Measurements from ENCODE around the gene BIRC7. TPM values are rescaled to one million over a fixed set of nuclear protein-coding genes. Genes with fewer than 3 reads are reported as not detected.

The BIRC7 gene
- total RNA-seq, 1 donor from 2014 or later = 0.60 TPM

DNA sequence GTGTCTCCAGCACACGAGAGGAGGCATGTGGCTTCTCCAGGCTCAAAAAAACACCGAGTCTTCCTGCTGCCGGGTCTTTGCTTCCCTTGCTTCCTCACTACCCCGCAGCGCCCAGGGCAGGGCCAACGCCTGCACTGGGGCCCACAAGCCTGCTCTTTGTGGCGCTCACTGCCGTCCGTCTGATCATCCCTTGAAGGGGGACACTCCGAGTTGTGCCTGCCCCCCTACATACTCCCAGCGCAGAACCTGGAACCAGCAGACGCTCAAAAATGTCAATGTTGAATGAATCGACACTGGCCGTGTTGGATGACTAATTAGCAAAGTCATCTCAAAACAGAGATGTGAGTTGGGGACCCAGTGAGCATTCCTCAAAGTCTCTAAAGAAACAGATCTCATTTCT lies 28.8 kb downstream of the BIRC7 start:
- DNase-seq (ENCODE audit: low spot score) = no peak

- DNase-seq (ENCODE audit: low spot score) = no peak
These were observed 30.3 kb downstream of the BIRC7 start for GRCh38 chr20:63265891-63266515.

DNA sequence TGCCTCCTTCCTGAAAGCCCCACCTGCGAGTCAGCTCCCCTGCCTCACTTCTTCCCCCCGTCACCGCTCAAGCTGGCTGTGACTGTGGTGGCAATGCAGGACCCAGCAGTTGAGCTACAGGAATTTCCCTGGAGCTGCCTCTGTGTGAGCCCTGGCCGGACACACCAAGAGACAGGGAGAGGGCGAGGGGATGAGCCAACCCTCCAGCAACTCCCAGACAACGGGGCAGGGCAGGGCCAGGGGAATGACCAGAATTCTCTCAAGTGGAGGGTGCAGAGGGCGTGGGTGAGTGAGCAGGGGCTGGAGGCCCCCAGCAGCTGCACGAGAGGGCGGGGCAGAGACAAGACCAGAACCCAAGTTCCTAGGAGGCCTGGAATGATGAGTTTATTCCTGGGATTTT lies 32.0 kb downstream of the BIRC7 start:
- DNase-seq (ENCODE audit: low spot score) = no peak

DNA sequence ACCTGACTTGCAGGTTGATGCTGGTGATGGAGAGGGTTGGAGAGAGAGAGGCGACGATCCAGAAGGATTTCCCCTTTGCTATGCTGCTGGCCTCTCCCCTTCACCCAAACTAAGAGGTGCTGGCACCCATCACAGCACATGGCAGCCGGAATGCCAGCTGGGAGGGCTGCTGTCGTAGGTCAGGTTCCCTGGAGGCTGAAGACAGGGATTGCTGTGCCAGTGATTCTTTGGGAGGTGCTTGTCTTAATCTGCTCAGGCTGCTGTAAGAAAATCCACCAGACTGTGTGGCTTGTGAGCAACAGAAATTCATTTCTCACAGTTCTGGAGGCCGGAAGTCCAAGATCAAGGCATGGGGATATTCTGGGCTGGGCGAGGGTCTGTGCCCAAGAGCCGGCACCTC lies 32.6 kb downstream of the BIRC7 start:
- DNase-seq (ENCODE audit: low spot score) = no peak

DNA sequence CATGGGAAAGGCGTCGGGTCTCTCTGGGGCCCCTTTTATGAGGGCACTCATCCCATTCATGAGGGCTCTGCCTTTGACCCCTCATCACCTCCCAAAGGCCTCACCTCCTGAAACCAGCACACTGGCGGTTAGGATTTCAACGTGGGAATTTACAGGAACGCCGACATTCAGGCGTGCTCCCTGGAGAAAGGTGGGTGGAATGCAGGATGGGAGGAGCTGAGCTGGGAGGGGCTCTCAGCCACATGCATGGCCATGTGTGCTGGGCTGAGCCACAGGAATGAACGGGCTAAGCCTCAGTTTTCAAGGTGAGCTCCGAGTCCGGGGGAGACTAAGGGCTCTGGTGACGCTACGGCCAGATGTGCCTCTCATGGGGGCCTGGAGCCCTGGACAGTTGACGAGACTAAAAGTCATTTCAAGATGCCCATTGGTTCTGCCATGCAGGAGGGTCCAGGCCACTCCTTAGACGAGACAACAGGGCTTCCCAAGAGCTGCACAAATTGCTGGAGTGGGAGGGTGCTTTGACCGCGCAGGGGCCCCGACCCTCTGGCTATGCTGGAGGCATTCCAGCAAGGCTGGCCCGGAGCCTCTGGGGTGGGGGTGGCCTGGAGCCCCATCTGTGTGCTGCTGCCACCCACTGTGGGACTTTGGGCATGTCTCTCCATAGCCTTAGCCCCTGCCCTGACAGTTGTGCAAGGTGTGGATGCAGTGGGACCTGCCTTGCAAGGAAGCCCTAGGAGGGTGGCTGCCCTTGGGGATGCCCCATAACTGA lies 33.1 kb downstream of the BIRC7 start:
- DNase-seq (ENCODE audit: low spot score) = no peak

GRCh38 chr20:63269724-63270123 lies 34.0 kb downstream of the BIRC7 start:
- DNase-seq (ENCODE audit: low spot score) = no peak

GRCh38 chr20:63270606-63271325 lies 35.1 kb downstream of the BIRC7 start:
- DNase-seq (ENCODE audit: low spot score) = no peak

GRCh38 chr20:63272105-63273058 lies 36.7 kb downstream of the BIRC7 start, which contains the start of gene ARFGAP1:
Gene ARFGAP1, plus strand, starts transcription at chr20:63272813. Its CDS starts 2,768 bp downstream, at chr20:63275581.
- peak; percentile 88 for DNase-seq (ENCODE audit: low spot score)

GRCh38 chr20:63273059-63273579 lies 37.4 kb downstream of the BIRC7 start:
- DNase-seq (ENCODE audit: low spot score) = no peak

DNA sequence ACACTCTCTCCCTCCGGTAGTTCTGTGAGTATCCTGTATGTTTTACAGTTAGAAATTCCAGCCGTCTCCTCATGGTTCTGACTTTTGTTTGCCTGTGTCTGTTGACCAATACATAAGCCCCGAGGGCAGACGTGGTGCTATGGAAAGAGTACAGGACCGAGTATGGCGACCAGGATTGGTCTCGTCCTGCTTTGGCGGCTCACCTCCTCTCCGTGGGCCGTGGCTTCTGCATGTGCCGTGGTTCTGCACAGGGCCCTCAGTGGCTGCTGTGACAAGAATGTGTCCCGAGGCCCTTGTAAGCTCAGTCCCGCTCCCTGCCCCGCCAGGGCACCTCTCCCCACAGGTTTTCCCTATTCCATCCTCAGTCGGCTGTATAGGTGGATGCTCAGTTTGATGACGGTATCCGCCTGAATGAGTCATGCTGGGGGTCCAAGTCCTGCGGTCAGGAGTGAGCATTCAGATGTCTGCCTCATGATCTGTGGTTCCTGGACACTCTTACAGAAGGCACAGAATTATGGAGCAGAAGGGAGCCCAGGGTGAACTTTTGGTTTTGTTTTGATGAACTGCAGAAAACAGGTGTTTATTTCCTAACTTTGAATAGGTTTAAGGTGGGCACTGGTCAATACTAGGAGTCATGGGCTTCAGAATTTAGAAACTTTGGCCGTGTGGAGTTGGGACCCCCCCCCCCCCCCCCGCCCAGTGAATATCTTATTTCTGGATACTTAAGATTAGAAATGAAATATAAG lies 38.1 kb downstream of the BIRC7 start:
- DNase-seq (ENCODE audit: low spot score) = no peak

- DNase-seq (ENCODE audit: low spot score) = no peak
These were observed 38.9 kb downstream of the BIRC7 start for GRCh38 chr20:63274381-63275228.

GRCh38 chr20:63275825-63276224 lies 40.1 kb downstream of the BIRC7 start:
- no peak for DNase-seq (ENCODE audit: low spot score)

- DNase-seq (ENCODE audit: low spot score) = no peak
These were observed 41.3 kb downstream of the BIRC7 start for GRCh38 chr20:63276956-63277355.

DNA sequence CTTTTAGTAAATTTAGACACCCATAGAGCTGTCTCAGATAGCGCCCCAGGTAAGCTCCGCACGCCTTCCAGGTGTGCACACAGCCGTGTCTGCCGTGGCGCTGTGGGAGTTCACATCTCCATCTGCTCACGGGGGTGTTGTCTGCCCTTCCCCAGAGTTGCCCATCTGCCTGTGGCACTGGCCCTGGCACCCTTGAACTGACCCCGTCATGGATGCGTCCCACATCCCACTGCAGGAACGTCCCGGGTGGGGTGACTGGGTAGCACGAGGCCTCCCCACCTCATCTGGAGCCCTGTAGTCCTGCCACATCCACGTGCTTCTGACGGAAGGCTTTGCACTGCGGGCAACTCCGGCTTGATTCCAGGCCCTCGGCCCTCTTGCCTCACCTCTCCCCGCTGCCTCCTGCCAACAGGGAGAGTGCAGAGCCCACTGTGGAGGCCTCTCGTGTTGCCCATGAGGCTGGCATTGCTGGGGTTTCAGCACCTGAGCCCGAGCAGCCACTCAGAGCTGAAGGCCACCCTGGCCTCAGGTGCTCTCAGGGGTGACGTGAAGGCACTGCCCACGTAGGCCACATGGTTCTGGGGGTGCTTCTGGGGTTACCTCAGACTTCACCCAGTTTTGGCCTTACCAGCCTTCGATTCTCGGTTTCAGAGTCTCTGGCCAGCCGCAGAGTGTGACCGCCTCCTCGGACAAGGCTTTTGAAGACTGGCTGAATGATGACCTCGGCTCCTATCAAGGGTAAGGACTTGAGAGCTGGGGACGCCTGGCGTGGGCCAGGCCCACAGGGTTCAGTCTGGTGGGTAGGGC lies 42.0 kb downstream of the BIRC7 start:
- DNase-seq (ENCODE audit: low spot score) = no peak

GRCh38 chr20:63278661-63279060 lies 43.0 kb downstream of the BIRC7 start:
- DNase-seq (ENCODE audit: low spot score) = no peak

GRCh38 chr20:63279931-63280330 lies 44.2 kb downstream of the BIRC7 start:
- DNase-seq (ENCODE audit: low spot score) = no peak

GRCh38 chr20:63280371-63280770 lies 44.7 kb downstream of the BIRC7 start:
- DNase-seq (ENCODE audit: low spot score) = no peak

- no peak for DNase-seq (ENCODE audit: low spot score)
These were observed 45.3 kb downstream of the BIRC7 start for GRCh38 chr20:63280929-63281545.
